Skeletal muscle cell (primary cell): Measurements from ENCODE around the gene FLACC1.
A peak's percentile ranks its signal among the peaks of the same experiment; 100 is the strongest.
"Not testable (repeated sequence)": the region's sequence is repeated elsewhere in the genome, so short reads cannot be mapped to it uniquely, and the experiment has no call there.

Experiments
- DNase-seq: peaks from one replicate; pipeline ENCODE4 v3.0.0-alpha.2; 2010; ENCODE audit warnings: low read depth
- H3K4me3 ChIP-seq: 2 replicates; pipeline ENCODE4 v1.5.1; 2011; ENCODE audit warnings: low read depth, mild to moderate bottlenecking, control low read depth, low read length, moderate library complexity

FLACC1 gene

GRCh38 chr2:201260302-201260800 is 96.8 kb downstream of the FLACC1 start, which contains the start of gene CASP8:
CASP8 (plus strand) TSS chr2:201260536; CDS start chr2:201266487, 5,951 bp downstream.
- peak within 1 kb of the TSS; percentile 74 for H3K4me3 ChIP-seq
- DNase-seq, result peak; percentile 21

- no peak for DNase-seq
- H3K4me3 ChIP-seq, result peak overlapping the region; percentile 74
Observed at GRCh38 chr2:201258666-201259615, 98.2 kb downstream of the FLACC1 start.

GRCh38 chr2:201257956-201258665 is 99.0 kb downstream of the FLACC1 start:
- DNase-seq, result peak; percentile 52
- peak overlapping the region; percentile 74 for H3K4me3 ChIP-seq

GRCh38 chr2:201257381-201257955 is 99.7 kb downstream of the FLACC1 start:
- DNase-seq, result no peak
- peak overlapping the region; percentile 74 for H3K4me3 ChIP-seq

- no peak overlapping the region for H3K4me3 ChIP-seq
- DNase-seq, result no peak
Observed at GRCh38 chr2:201256082-201256481, 101.1 kb downstream of the FLACC1 start.

- no peak for DNase-seq
- H3K4me3 ChIP-seq, result no peak overlapping the region
Observed at GRCh38 chr2:201255408-201256033, 101.6 kb downstream of the FLACC1 start.

GRCh38 chr2:201254081-201254730 is 102.9 kb downstream of the FLACC1 start:
- DNase-seq, result no peak
- no peak overlapping the region for H3K4me3 ChIP-seq

- no peak for DNase-seq
- no peak overlapping the region for H3K4me3 ChIP-seq
Observed at GRCh38 chr2:201250741-201251140, 106.4 kb downstream of the FLACC1 start.

GRCh38 chr2:201249889-201250288 is 107.3 kb downstream of the FLACC1 start:
- H3K4me3 ChIP-seq, result no peak overlapping the region
- DNase-seq, result no peak

GRCh38 chr2:201248288-201248844 is 108.8 kb downstream of the FLACC1 start:
- H3K4me3 ChIP-seq, result no peak overlapping the region
- DNase-seq, result no peak

- H3K4me3 ChIP-seq, result no peak overlapping the region
- no peak for DNase-seq
Observed at GRCh38 chr2:201246280-201246679, 110.9 kb downstream of the FLACC1 start.

GRCh38 chr2:201244829-201245228 is 112.3 kb downstream of the FLACC1 start:
- no peak for DNase-seq
- H3K4me3 ChIP-seq, result no peak overlapping the region

- DNase-seq, result no peak
- no peak overlapping the region for H3K4me3 ChIP-seq
Observed at GRCh38 chr2:201242571-201243277, 114.4 kb downstream of the FLACC1 start.

- H3K4me3 ChIP-seq, DNase-seq: not testable (repeated sequence)
Observed at GRCh38 chr2:201239167-201239935, 117.8 kb downstream of the FLACC1 start.
